Epithelial cell of prostate (primary cell): ENCODE results near the gene EMC10.
"Not testable (repeated sequence)": the region's sequence is repeated elsewhere in the genome, so short reads cannot be mapped to it uniquely, and the experiment has no call there.

ENCODE experiments used
- DNase-seq: peaks from one replicate; pipeline ENCODE4 v3.0.0-alpha.2; 2011; ENCODE audit warnings: low read depth, low spot score
- H3K27ac ChIP-seq: fragments of 450-650 bp; 2 replicates; pipeline ENCODE4 v1.5.1; 2017; ENCODE audit warnings: mild to moderate bottlenecking

The EMC10 gene

GRCh38 chr19:50476224-50476906 is at the start of gene EMC10, which contains the start of gene GARIN5A:
TSS of gene EMC10 (plus strand) at chr19:50476507. CDS start at chr19:50476545, 38 bp downstream.
TSS of gene GARIN5A (minus strand) at chr19:50476848. CDS start at chr19:50476388, 460 bp downstream.
- DNase-seq: peak; percentile 85
- peak within 1 kb of the TSS; percentile 66 for H3K27ac ChIP-seq

GRCh38 chr19:50427318-50427925 is 48.9 kb upstream of the EMC10 start:
- no peak for DNase-seq
- H3K27ac ChIP-seq: no peak overlapping the region

DNA sequence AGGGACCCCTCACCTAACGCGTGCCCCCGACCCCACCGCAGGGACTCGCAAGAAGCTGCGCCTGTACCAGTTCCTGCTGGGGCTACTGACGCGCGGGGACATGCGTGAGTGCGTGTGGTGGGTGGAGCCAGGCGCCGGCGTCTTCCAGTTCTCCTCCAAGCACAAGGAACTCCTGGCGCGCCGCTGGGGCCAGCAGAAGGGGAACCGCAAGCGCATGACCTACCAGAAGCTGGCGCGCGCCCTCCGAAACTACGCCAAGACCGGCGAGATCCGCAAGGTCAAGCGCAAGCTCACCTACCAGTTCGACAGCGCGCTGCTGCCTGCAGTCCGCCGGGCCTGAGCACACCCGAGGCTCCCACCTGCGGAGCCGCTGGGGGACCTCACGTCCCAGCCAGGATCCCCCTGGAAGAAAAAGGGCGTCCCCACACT is 48.3 kb upstream of the EMC10 start:
- DNase-seq: no peak
- H3K27ac ChIP-seq: no peak overlapping the region

DNA sequence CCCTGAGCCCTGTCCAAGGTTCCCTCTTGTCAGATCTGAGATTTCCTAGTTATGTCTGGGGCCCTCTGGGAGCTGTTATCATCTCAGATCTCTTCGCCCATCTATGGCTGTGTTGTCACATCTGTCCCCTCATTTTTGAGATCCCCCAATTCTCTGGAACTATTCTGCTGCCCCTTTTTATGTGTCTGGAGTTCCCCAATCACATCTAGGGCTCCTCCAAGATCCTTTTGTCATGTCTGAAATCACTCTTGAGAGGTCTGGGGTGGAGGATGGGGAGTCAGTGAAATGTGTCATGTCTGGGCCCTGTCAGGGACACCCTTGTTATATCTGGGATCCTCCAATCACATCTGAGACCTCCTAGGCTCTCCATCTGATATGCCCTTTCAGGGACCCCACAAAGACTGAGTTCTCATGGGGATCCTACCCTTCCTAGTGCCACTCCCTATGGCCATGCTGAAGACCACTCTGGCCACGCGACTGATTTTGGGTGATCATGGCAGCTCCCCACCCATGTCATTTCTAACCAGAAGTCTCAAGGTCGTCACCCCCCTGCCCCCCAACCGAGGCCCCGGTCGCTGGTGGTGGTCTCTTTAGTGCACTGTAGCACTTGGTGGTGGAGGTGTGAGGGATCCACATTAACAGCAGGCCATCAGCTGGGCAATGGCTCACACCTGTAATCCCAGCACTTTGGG is 47.4 kb upstream of the EMC10 start:
- no peak for DNase-seq
- H3K27ac ChIP-seq: no peak overlapping the region

GRCh38 chr19:50430888-50431342 is 45.4 kb upstream of the EMC10 start:
- no peak overlapping the region for H3K27ac ChIP-seq
- no peak for DNase-seq

DNA sequence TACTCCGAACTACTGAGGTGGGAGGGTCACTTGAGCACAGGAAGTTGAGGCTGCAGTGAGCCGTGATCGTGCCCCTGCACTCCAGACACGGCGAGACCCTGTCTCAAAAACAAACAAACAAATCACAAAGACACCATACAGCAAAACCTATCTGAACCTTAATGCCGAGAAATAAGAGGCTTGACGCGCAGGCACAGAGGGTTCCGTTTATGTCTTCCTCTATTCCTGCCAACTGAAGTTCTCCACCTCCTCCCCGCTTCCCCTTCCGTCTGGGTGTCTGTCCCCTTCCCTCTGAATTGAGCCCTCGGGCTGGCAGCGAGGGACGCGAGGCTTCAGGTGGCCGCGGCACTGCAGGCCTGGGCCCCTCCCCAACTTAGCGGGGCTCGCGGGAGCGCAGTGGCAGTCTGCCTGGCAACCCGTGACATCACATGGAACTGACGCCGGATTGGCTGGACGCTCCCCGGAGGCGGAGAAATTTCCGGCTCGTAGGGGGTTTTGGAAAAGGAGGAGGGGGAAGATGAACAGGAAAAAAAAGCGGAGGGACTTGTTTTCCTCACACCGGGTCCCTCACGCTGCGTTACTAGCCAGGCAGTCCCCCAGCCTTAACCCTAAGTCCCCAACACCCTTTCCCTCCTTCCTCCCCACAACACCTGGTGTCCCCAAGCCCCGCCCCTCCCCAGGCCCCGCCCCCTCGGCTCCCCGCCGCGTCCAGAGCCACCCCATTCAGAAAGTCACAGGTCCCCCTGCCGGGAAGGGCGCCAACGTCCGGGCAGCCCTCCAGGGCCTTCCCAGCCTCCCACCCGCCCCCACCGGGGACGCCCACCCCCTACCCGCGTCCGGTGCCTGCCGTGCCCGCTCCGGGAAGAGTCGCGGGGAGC is 44.7 kb upstream of the EMC10 start:
- no peak overlapping the region for H3K27ac ChIP-seq
- no peak for DNase-seq

GRCh38 chr19:50432221-50433028 is 43.9 kb upstream of the EMC10 start, which contains the start of gene MYBPC2:
TSS of gene MYBPC2 (plus strand) at chr19:50432892. CDS start at chr19:50432954, 62 bp downstream.
- H3K27ac ChIP-seq: no peak within 1 kb of the TSS
- DNase-seq: no peak

DNA sequence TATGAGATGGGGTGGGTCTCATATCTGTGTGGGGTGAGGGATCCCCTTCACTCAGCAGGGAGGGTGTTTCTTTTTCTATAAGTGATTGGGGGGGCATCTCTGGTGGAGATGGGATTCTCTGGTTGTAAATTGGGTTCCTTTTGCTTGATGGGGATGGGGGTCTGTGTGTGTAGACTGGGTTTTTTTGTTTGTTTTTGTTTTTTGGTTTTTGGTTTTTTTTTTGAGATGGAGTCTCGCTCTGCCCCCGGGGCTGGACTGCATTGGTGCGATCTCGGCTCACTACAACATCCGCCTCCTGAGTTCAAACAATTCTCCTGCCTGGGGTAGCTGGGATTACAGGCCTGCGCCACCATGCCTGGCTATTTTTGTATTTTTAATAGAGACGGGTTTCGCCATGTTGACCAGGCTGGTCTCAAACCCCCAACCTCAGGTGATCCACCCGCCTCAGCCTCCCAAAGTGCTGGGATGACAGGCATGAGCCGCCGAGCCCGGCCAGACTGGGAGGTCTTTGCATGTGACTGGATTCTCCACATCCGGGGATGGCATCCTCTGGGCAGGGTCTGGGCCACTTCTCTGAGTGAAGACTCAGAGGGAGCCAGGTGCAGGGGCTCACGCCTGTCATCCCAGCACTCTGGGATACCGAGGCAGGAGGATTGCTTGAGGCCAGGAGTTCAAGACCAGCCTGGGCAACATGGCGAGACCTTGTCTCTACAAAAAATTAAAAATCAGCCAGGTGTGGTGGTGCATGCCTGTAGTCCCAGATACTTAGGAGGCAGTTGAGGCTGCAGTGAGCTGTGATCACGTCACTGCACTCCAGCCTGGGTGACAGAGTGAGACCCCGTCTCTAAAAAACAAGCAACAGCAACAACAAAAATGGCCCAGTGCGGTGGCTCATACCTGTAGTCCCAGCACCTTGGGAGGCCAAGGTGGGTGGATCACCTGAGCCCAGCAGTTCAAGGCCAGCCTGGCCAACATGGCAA is 42.8 kb upstream of the EMC10 start:
- no peak for DNase-seq
- H3K27ac ChIP-seq: no peak overlapping the region

DNA sequence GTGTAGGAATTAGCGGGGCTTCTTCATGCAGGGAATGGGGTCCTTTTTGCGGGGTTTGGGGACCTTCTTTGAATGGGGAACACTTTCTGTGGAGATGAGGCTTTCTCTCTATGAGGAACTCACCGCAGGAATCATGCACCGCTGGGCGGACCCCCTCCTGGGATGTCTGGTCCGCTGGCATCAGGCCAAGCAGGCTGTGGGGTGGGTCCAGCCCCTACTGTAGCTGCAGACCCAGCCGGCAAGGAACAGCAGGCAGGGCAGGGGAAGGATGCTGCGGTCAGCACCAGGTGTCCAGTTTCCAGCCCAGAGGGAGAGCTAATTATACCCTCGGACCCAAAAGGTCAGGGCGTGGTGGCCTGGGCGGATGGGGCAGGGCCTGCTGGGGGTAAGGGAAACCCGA is 41.8 kb upstream of the EMC10 start:
- DNase-seq: no peak
- no peak overlapping the region for H3K27ac ChIP-seq

DNA sequence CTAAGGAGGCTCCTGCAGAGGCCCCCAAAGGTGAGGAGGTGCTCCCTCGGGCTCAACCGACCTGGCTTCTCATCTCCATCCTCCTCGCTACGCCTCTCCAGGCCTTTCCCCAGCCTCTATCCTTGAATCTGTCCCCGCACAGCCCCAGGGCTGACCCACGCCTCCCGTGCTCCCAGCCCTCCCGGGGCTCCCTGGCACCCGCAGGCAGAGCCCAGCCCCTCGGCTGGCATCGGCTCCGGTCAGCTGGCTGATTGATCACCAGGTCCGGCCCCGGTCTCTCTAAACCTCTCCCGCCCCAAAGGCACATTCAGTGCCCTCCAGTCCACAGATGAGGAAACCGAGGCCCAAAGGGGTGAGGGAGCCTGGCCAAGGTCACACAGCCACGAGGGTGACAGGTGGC is 41.1 kb upstream of the EMC10 start:
- no peak for DNase-seq
- H3K27ac ChIP-seq: no peak overlapping the region

DNA sequence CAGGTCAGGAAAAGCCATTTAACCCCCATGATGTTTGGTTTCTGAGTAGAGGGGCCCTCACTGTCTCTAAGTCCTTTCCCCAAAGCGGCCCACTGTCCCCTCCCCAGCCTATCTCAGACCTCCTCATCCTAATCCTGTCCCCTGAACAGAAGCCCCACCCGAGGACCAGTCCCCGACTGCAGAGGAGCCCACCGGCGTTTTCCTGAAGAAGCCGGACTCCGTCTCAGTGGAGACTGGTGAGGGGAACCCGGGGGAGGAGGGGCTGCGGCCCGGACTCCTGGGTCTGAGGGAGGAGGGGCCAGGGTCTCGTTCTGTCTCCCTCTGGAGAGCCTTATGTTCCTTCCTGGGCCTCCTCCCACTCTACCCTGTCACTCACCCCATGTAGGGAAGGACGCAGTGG is 40.7 kb upstream of the EMC10 start:
- H3K27ac ChIP-seq: no peak overlapping the region
- no peak for DNase-seq

- no peak for DNase-seq
- no peak overlapping the region for H3K27ac ChIP-seq
These were observed 38.4 kb upstream of the EMC10 start for GRCh38 chr19:50437862-50438449.

- H3K27ac ChIP-seq, DNase-seq: not testable (repeated sequence)
These were observed 37.2 kb upstream of the EMC10 start for GRCh38 chr19:50439130-50439529.

DNA sequence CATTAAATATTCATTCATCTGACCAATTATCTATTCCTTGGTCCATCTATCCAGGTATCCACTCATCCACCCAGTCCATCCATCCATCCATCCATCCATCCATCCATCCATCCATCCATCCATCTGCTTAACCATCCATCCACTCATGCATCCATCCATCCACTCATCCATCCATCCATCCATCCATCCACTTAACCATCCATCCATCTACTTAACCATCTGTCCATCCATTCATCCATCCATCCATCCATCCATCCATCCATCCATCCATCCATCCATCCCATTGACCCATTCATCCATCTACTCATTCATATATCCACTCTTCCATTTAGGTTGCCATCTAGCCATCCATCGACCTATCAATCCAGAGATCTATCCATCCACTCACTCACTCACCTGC is 32.2 kb upstream of the EMC10 start:
- H3K27ac ChIP-seq: no peak overlapping the region
- no peak for DNase-seq

DNA sequence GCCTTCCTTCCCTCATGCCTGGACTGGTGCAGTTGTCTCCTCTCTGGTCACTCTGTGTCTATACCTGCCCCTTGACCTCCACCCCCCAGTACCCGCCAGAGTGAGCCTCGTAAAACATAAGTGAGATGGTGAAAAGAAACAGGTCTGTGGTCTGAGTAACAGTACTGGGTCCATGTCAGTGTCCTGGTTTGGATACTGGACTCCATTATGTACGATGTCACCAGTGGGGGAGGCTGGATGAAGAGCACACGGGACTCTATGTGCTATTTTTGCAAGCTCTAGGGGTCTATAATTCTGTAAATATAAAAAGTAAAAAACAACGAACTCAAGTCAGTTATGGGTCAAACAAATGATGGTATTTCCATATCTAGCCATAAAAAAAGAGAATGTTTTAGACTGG is 29.3 kb upstream of the EMC10 start:
- no peak overlapping the region for H3K27ac ChIP-seq
- no peak for DNase-seq

GRCh38 chr19:50447750-50448149 is 28.6 kb upstream of the EMC10 start:
- no peak for DNase-seq
- H3K27ac ChIP-seq: no peak overlapping the region

DNA sequence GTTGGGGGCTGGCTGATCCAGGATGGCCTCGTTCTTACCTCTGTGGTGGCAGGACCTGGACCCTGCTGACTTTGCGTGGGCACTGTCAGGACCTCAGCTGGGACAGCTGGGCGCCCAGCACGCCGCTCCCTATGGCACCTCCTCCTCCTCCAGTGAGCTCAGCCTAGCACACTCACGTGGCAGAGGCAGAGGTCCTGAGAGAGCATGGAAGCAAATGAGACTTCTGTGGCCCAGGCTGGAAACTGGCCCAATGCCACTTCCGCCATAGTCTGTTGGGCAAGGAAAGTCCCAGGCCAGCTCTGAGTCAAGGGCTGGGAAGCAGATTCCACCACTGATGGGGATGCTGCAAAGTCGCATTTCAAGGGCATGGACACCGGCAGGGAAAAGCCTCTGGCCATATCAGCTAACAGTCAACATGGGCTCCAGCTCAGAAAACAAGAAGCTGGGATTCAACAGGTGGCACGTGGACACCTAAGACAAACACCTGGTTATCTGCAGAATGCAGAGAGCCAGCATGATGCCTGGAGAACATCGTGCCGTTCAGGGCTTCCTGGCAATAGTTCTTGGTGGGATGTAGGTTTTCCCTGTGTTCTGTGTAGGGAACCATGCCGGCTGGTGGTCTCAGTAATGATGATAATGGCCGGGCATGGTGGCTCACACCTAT is 26.9 kb upstream of the EMC10 start:
- no peak for DNase-seq
- H3K27ac ChIP-seq: no peak overlapping the region
